DND-41 (cell line): ENCODE results near the gene GP1BA.

Source experiments
- ATAC-seq: fragments of 200-7000 bp; cut with Tn5 transposase; 3 replicates; pipeline ENCODE4 v1.9.1; 2021; ENCODE audit warnings: low read depth; ENCODE audit not compliant: insufficient read depth
- DNase-seq: peaks from one replicate; pipeline ENCODE4 v3.0.0-alpha.2; 2020
- H2AFZ ChIP-seq: 2 replicates; pipeline ENCODE4 v1.6.0; 2012; ENCODE audit warnings: low read depth, low read length
- H3K27ac ChIP-seq: 2 replicates; pipeline ENCODE4 v1.5.1; 2012; ENCODE audit warnings: low read length, inconsistent platforms
- H3K27me3 ChIP-seq: fragments of 200-600 bp; sonication (generic); 2 replicates; pipeline ENCODE4 v1.6.0; 2012; ENCODE audit warnings: low read length, mild to moderate bottlenecking, inconsistent platforms; ENCODE audit not compliant: insufficient read depth, poor library complexity
- H3K36me3 ChIP-seq: 2 replicates; pipeline ENCODE4 v1.5.1; 2012; ENCODE audit warnings: low read length, inconsistent platforms; ENCODE audit not compliant: insufficient read depth
- H3K4me1 ChIP-seq: 2 replicates; pipeline ENCODE4 v1.5.1; 2012; ENCODE audit warnings: mild to moderate bottlenecking, low read length; ENCODE audit not compliant: insufficient read depth
- H3K4me2 ChIP-seq: 2 replicates; pipeline ENCODE4 v1.6.0; 2012; ENCODE audit warnings: mild to moderate bottlenecking, moderate library complexity, low read length, inconsistent platforms; ENCODE audit not compliant: insufficient read depth
- H3K4me3 ChIP-seq, 2 experiments: fragments of 200-600 bp in 1 of 2; shearing (Covaris generic) in 1 of 2; 2 replicates each; pipeline ENCODE4 v1.5.1; 2012 to 2016; ENCODE audit warnings: inconsistent platforms in 2 of 2, low read length in 2 of 2, mild to moderate bottlenecking in 2 of 2, low read depth in 1 of 2, moderate library complexity in 1 of 2
- H3K79me2 ChIP-seq: 2 replicates; pipeline ENCODE4 v1.6.0; 2012; ENCODE audit warnings: low read length, inconsistent platforms; ENCODE audit not compliant: insufficient read depth
- H3K9ac ChIP-seq: 2 replicates; pipeline ENCODE4 v1.6.0; 2012; ENCODE audit warnings: low read depth, mild to moderate bottlenecking, inconsistent platforms, low read length, moderate library complexity
- H3K9me3 ChIP-seq: 2 replicates; pipeline ENCODE4 v1.5.1; 2012; ENCODE audit warnings: low read length, moderate library complexity, mild to moderate bottlenecking, inconsistent platforms; ENCODE audit not compliant: insufficient read depth, severe bottlenecking
- H4K20me1 ChIP-seq: 2 replicates; pipeline ENCODE4 v1.6.0; 2012; ENCODE audit warnings: low read length; ENCODE audit not compliant: insufficient read depth
- EZH2 ChIP-seq: IDR thresholded peaks from 3 replicates; pipeline ENCODE4 v1.6.1; 2012; ENCODE audit warnings: borderline replicate concordance, low read depth, mild to moderate bottlenecking, moderate library complexity, low read length, inconsistent platforms; ENCODE audit not compliant: severe bottlenecking
- TF ChIP-seq, protein P1 (sequence below): IDR thresholded peaks from 2 replicates; pipeline ENCODE4 v1.5.1; 2012; ENCODE audit warnings: borderline replicate concordance, low read length, moderate library complexity, mild to moderate bottlenecking; ENCODE audit not compliant: poor library complexity, severe bottlenecking; ENCODE audit errors: extremely low read depth

GP1BA gene

GRCh38 chr17:4953451-4953961 lies 21.4 kb downstream of the GP1BA start:
- peaks cover 3% of the 10 kb centered on the region; the same call in 1 of the 2 replicates for H3K36me3 ChIP-seq
- no peaks in the 10 kb centered on the region for H3K27me3 ChIP-seq
- H3K4me2 ChIP-seq = no peak overlapping the region
- H3K27ac ChIP-seq = no peak overlapping the region
- H3K4me3 ChIP-seq = no peak overlapping the region
- no peak overlapping the region for H2AFZ ChIP-seq
- DNase-seq (no peak), ATAC-seq (no peak)
- H3K79me2 ChIP-seq = peaks cover 11% of the 10 kb centered on the region
- TF ChIP-seq, protein P1, sequence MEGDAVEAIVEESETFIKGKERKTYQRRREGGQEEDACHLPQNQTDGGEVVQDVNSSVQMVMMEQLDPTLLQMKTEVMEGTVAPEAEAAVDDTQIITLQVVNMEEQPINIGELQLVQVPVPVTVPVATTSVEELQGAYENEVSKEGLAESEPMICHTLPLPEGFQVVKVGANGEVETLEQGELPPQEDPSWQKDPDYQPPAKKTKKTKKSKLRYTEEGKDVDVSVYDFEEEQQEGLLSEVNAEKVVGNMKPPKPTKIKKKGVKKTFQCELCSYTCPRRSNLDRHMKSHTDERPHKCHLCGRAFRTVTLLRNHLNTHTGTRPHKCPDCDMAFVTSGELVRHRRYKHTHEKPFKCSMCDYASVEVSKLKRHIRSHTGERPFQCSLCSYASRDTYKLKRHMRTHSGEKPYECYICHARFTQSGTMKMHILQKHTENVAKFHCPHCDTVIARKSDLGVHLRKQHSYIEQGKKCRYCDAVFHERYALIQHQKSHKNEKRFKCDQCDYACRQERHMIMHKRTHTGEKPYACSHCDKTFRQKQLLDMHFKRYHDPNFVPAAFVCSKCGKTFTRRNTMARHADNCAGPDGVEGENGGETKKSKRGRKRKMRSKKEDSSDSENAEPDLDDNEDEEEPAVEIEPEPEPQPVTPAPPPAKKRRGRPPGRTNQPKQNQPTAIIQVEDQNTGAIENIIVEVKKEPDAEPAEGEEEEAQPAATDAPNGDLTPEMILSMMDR = no peak
- no peak for TF ChIP-seq EZH2
- H3K9ac ChIP-seq = no peak overlapping the region
- no peaks in the 10 kb centered on the region for H4K20me1 ChIP-seq
- H3K9me3 ChIP-seq = no peaks in the 10 kb centered on the region
- peaks cover 21% of the 10 kb centered on the region for H3K4me1 ChIP-seq

DNA sequence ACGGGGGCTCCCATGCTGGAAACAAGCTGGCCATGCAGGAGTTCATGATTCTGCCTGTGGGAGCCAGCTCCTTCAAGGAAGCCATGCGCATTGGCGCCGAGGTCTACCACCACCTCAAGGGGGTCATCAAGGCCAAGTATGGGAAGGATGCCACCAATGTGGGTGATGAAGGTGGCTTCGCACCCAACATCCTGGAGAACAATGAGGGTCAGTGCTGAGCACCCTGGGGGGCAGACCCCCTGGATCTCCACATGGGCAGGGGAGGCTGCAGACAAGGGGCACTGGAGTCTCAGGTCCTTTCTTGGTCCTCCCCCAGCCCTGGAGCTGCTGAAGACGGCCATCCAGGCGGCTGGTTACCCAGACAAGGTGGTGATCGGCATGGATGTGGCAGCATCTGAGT lies 23.0 kb downstream of the GP1BA start:
- Histone ChIP-seq H3K4me1 (peaks cover 15% of the 10 kb centered on the region), H3K36me3 (peaks cover 9% of the 10 kb centered on the region; the same call in 1 of the 2 replicates), H3K27ac (no peak overlapping the region), H3K4me3 (no peak overlapping the region), H2AFZ (no peak overlapping the region), H3K4me2 (no peak overlapping the region), H3K9me3 (no peaks in the 10 kb centered on the region), H3K27me3 (no peaks in the 10 kb centered on the region), H4K20me1 (no peaks in the 10 kb centered on the region), H3K79me2 (peaks cover 9% of the 10 kb centered on the region), H3K9ac (no peak overlapping the region)
- ATAC-seq (no peak), DNase-seq (no peak)
- TF ChIP-seq, protein P1 = no peak
- no peak for TF ChIP-seq EZH2

DNA sequence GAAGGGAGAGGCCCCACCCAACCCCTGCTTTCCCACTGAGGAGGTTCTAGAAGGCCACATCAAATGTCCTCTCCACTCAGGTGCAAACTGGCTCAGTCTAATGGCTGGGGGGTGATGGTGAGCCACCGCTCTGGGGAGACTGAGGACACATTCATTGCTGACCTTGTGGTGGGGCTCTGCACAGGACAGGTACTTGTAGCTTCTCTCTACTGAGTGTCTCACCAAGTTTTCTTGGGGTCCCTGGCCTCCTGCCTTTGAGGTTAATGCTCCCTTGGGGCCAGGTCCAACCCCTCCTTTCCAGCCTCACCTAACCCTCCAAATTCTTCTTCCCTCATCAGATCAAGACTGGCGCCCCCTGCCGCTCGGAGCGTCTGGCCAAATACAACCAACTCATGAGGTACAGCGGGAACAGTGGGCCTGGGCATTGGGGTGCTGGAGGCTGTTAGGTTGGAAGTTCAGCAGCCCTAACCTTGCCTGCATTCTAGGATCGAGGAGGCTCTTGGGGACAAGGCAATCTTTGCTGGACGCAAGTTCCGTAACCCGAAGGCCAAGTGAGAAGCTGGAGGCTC lies 24.5 kb downstream of the GP1BA start:
- TF ChIP-seq EZH2 = no peak
- TF ChIP-seq, protein P1 = peak; percentile 33
- DNase-seq (no peak), ATAC-seq (0 out of 3 replicates have a peak, but pooled peaks have one; percentile 11)
- no peak overlapping the region for H2AFZ ChIP-seq
- H3K4me1 ChIP-seq = no peaks in the 10 kb centered on the region; the same call in 1 of the 2 replicates
- no peaks in the 10 kb centered on the region for H3K9me3 ChIP-seq
- no peak overlapping the region for H3K9ac ChIP-seq
- no peaks in the 10 kb centered on the region for H3K79me2 ChIP-seq
- H3K36me3 ChIP-seq = peaks cover 19% of the 10 kb centered on the region
- H3K4me2 ChIP-seq = no peak overlapping the region
- no peaks in the 10 kb centered on the region for H4K20me1 ChIP-seq
- H3K27ac ChIP-seq = no peak overlapping the region
- no peaks in the 10 kb centered on the region for H3K27me3 ChIP-seq
- H3K4me3 ChIP-seq = no peak overlapping the region
